ENCODE results near the gene ALB.

ALB gene

DNA sequence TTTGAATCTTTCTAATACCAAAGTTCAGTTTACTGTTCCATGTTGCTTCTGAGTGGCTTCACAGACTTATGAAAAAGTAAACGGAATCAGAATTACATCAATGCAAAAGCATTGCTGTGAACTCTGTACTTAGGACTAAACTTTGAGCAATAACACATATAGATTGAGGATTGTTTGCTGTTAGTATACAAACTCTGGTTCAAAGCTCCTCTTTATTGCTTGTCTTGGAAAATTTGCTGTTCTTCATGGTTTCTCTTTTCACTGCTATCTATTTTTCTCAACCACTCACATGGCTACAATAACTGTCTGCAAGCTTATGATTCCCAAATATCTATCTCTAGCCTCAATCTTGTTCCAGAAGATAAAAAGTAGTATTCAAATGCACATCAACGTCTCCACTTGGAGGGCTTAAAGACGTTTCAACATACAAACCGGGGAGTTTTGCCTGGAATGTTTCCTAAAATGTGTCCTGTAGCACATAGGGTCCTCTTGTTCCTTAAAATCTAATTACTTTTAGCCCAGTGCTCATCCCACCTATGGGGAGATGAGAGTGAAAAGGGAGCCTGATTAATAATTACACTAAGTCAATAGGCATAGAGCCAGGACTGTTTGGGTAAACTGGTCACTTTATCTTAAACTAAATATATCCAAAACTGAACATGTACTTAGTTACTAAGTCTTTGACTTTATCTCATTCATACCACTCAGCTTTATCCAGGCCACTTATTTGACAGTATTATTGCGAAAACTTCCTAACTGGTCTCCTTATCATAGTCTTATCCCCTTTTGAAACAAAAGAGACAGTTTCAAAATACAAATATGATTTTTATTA lies 28.3 kb downstream of the ALB start:
- no peak for TF ChIP-seq ZNF274 (IDR thresholded peaks at IDR 0.05; ENCODE audit: low read depth, low read length)
- H3K4me3 ChIP-seq (ENCODE audit: low read length) = no peak overlapping the region

DNA sequence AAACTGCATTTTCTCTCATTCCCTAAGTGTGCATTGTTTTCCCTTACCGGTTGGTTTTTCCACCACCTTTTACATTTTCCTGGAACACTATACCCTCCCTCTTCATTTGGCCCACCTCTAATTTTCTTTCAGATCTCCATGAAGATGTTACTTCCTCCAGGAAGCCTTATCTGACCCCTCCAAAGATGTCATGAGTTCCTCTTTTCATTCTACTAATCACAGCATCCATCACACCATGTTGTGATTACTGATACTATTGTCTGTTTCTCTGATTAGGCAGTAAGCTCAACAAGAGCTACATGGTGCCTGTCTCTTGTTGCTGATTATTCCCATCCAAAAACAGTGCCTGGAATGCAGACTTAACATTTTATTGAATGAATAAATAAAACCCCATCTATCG lies 29.1 kb downstream of the ALB start:
- no peak for TF ChIP-seq ZNF274 (IDR thresholded peaks at IDR 0.05; ENCODE audit: low read depth, low read length)
- H3K4me3 ChIP-seq (ENCODE audit: low read length) = no peak overlapping the region

GRCh38 chr4:73434311-73434710 lies 30.2 kb downstream of the ALB start:
- no peak overlapping the region for H3K4me3 ChIP-seq (ENCODE audit: low read length)
- TF ChIP-seq ZNF274 (IDR thresholded peaks at IDR 0.05; ENCODE audit: low read depth, low read length) = no peak

- no peak within 1 kb of the TSS for H3K4me3 ChIP-seq (ENCODE audit: low read length)
These were observed 31.9 kb downstream of the ALB start, which contains the start of gene AFP for GRCh38 chr4:73435984-73436383. Gene AFP (plus strand): TSS chr4:73436221. CDS start chr4:73436263, 42 bp downstream.

DNA sequence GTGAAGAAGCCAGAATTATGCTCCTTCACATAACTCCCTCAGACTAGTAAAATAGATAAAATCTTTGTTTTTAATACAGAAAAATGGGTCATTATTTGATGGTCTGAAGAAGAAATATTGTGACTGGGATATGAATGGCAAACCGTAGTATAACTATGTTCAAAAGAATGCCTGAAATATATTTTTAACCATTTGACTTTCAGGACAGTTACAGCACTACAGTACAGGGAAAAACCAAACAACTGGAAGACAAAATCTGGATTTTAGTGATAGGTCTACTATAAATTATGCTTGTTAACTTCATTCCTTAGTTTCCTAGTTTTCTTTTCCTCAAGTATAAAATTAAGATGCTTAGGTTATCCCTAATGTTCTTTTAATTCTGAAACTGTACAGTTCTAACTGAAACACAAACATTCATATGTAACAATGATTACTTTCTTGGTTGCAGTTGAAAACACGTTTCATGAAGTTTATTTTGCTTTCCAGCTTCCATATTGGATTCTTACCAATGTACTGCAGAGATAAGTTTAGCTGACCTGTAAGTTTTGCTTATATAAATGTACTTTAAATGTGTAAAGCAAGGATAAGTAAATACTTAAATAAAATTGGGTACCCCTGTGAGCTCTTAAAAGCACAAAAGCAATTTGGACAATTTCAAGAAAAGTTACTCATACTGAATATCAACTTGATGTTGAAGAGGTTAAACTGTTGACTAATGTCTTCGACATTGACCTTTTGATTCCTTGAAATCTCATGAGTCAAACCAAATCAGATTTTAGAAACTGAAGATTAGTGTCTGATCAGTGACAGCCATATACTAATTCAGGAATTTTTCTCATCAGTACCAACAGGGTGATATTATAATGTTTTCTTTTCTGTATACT lies 32.8 kb downstream of the ALB start:
- H3K4me3 ChIP-seq (ENCODE audit: low read length) = no peak overlapping the region
- TF ChIP-seq ZNF274 (IDR thresholded peaks at IDR 0.05; ENCODE audit: low read depth, low read length) = no peak

More at GRCh38 chr4:73435984-73436383, 31.9 kb downstream of the ALB start, which contains the start of gene AFP:
- TF ChIP-seq ZNF274 (IDR thresholded peaks at IDR 0.05; ENCODE audit: low read depth, low read length) = no peak

GRCh38 chr4:73437558-73437956 lies 33.5 kb downstream of the ALB start:
- TF ChIP-seq ZNF274 (IDR thresholded peaks at IDR 0.05; ENCODE audit: low read depth, low read length) = no peak
- H3K4me3 ChIP-seq (ENCODE audit: low read length) = no peak overlapping the region

DNA sequence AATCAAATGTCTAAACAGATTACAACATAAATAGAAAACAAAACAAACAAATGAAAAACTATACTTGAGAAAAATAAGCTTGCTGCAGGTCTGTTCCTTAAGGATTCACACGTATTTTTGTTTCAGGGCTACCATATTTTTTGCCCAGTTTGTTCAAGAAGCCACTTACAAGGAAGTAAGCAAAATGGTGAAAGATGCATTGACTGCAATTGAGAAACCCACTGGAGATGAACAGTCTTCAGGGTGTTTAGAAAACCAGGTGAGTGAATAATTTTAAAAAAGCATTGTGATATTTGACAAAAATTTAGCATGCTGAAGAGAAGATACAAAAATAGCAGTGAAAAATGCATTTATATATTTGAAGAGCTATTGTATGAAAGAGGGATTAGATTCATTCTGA lies 34.0 kb downstream of the ALB start:
- no peak for TF ChIP-seq ZNF274 (IDR thresholded peaks at IDR 0.05; ENCODE audit: low read depth, low read length)
- H3K4me3 ChIP-seq (ENCODE audit: low read length) = no peak overlapping the region

- TF ChIP-seq ZNF274 (IDR thresholded peaks at IDR 0.05; ENCODE audit: low read depth, low read length) = no peak
- no peak overlapping the region for H3K4me3 ChIP-seq (ENCODE audit: low read length)
These were observed 34.6 kb downstream of the ALB start for GRCh38 chr4:73438582-73439215.

DNA sequence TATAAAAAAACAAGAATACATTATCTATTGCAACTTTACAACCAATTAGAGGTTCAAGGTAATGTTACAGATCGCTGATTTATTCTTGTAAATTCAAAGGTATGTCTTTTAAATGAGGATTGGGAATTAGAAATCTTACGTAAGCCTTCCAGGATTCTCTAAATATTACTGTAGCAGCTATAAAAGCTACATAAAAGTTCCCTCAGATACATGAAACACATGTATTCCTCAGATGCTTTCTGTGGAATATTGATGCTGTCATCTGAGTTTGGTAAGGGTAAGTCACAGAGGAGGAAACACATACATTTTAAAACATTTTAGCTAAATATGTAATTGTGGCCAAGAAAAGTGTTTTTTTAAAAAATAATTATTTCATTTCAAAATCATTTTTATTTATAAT lies 35.4 kb downstream of the ALB start:
- H3K4me3 ChIP-seq (ENCODE audit: low read length) = no peak overlapping the region
- no peak for TF ChIP-seq ZNF274 (IDR thresholded peaks at IDR 0.05; ENCODE audit: low read depth, low read length)

- TF ChIP-seq ZNF274 (IDR thresholded peaks at IDR 0.05; ENCODE audit: low read depth, low read length) = no peak
- no peak overlapping the region for H3K4me3 ChIP-seq (ENCODE audit: low read length)
These were observed 35.9 kb downstream of the ALB start for GRCh38 chr4:73439991-73440390.

DNA sequence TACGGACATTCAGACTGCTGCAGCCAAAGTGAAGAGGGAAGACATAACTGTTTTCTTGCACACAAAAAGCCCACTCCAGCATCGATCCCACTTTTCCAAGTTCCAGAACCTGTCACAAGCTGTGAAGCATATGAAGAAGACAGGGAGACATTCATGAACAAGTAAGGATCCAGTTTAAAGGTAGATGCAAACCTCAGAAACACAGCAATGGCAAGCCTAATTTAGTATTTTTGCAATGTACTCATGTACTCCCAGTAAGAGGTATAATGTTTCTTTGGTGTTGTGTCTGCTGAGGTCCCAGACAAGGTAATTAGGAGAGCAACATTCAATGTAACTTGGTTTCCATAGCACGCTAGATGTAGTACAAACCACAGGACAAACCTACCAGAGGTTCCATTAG lies 36.6 kb downstream of the ALB start:
- no peak overlapping the region for H3K4me3 ChIP-seq (ENCODE audit: low read length)
- no peak for TF ChIP-seq ZNF274 (IDR thresholded peaks at IDR 0.05; ENCODE audit: low read depth, low read length)

DNA sequence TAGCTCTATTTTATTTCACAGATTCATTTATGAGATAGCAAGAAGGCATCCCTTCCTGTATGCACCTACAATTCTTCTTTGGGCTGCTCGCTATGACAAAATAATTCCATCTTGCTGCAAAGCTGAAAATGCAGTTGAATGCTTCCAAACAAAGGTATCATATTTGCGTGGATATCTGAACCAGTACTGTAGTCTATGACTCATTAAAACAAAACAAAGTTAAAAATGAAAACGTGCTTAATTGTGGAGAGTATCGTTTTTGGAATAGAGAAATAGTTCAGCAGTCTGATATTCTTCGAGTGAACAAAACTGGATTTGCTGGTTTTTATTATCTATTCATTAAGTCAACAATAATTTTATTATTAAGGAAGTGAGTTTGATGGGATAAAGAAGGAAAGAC lies 38.2 kb downstream of the ALB start:
- no peak for TF ChIP-seq ZNF274 (IDR thresholded peaks at IDR 0.05; ENCODE audit: low read depth, low read length)
- H3K4me3 ChIP-seq (ENCODE audit: low read length) = no peak overlapping the region

- no peak for TF ChIP-seq ZNF274 (IDR thresholded peaks at IDR 0.05; ENCODE audit: low read depth, low read length)
- no peak overlapping the region for H3K4me3 ChIP-seq (ENCODE audit: low read length)
These were observed 39.1 kb downstream of the ALB start for GRCh38 chr4:73443224-73443623.

Data from GM08714 (cell line).